GM18873 (cell line): ENCODE measurements around the gene PARD6A.

Experiments
- ATAC-seq: cut with Tn5 transposase; IDR thresholded peaks from one replicate; pipeline ENCODE4 v1.9.1; 2021; ENCODE audit warnings: mild to moderate bottlenecking, moderate library complexity, moderate number of reproducible peaks; ENCODE audit not compliant: unreplicated experiment, low FRiP score

The PARD6A gene

DNA sequence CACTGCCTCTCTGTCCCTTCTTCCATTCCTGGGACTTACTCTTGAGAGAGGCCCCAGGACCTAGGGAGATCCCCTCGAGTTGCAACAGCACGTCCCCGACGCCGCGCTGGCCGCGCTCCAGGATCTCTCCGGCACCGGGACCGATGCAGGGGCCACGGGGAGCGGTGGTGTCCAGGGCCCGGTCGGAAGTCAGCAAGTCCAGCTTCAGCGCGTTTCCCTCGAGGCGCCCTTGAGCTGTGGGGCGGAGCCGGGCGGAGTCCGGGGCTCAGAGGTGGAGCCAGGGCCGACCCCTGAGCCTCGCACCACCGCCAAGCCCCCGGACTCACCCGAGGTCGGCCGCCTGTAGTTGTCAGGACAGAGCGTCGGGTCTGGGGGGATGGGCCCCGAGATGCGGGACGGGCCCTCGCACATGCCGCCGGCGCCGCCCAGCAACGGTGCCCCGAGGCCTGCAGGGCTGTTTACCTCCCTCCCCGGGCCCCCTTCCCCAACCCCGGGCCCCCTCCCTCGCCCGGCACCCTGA, 5.3 kb downstream of the PARD6A start:
- ATAC-seq = no peak

DNA sequence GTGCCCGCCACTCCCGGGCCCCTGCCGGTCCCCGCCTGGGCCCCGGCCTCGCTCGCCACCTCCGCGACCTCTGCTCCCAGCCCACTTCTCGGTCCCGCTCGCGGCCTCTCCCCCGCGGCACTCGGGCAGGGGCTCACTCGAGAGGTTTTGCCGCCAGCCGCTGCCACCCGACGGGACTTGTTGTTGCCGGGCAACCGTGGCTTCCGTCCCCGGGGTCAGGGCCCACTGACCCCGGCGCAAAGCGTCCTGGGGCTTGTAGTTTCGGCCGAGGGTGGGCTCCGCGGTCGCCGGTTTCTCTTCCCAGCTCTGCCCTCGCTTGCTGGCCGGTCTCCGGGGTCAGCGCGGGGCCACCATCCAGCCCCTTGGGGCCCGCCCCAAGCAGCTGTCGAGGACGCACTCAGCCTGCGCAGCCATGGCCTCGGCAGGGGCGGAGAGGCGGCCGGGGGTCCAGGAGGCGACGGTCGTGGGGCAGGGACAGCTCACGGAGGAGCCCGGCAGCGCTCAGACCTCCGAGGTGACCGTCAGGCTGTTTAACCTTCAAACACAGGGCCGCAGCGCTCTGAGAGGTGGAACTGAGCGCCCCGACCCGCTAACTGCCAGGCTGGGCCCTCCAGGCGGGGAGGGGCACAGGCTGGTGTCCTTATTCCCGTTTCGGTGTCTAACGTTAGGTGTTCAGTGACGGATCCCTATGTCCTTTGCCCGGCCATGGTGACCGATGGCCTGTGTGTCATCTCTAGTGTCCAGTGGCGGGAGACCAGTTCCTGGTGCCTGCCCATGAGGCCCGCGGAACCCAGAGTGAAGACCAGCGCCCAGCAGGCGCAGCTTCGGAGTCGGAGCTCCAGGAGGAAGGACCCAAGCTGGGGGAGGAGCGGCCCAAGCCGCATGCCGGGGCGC, 6.0 kb downstream of the PARD6A start, which contains the start of the genes C16orf86 and ENKD1:
Gene C16orf86, plus strand, starts transcription at position 256 of the 894 bp plus-strand sequence. Its CDS starts 157 bp downstream, at position 413.
Gene ENKD1, minus strand, starts transcription at position 192 of the 894 bp plus-strand sequence. CDS start 308 bp downstream, outside the sequence.
- no peak for ATAC-seq

DNA sequence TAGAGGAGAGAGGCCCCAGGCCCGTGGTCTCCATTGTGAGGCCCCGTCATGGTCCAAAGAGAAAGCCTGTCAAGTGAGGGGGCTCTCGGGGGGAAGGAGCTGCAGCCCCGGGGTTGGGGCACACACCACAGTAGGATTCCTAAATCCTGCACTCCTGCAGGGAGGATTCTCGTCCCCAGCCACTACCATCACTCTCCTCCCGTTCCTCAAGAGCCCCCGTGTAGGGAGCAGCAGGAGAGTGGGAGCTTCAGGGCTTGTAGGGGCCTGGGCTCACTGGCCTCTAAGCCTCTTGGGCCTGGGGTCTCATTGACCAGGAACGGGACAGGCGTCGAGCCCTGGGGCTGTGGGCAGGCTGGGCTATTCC, 6.7 kb downstream of the PARD6A start:
- ATAC-seq = no peak

DNA sequence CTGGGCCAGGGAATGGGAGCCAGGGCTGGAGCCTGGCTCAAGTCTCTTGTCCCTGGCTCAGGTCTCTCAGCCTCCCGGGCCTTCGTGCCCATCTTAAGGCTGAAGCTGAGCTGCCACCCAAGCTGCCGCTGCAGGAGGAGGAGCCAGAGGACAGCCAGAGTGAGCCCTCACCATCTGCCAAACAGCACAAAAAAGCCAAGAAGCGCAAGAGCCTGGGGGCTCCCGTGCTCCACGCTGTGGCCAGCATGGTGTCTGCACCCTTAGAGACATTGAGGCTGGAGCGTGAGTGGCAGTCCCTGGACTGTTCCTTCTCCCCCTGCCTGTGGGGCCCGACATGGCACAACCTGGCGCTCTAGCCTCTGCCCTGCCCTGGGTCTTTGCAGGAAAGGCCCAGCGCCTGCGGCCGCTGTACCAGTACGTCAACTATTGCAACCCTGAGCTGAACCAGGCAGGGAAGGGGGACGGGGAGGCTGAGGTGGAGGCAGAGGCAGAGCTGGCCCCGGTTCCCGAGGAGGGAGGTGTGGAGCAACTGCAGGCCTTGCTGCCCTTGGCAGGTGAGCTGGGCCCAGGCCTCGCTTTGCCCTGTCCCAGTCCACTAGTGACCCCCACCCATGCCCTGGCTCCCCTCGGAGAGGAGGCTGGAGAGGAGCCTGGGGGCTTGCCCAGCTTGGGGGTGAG, 7.2 kb downstream of the PARD6A start:
- peak; percentile 68 for ATAC-seq

DNA sequence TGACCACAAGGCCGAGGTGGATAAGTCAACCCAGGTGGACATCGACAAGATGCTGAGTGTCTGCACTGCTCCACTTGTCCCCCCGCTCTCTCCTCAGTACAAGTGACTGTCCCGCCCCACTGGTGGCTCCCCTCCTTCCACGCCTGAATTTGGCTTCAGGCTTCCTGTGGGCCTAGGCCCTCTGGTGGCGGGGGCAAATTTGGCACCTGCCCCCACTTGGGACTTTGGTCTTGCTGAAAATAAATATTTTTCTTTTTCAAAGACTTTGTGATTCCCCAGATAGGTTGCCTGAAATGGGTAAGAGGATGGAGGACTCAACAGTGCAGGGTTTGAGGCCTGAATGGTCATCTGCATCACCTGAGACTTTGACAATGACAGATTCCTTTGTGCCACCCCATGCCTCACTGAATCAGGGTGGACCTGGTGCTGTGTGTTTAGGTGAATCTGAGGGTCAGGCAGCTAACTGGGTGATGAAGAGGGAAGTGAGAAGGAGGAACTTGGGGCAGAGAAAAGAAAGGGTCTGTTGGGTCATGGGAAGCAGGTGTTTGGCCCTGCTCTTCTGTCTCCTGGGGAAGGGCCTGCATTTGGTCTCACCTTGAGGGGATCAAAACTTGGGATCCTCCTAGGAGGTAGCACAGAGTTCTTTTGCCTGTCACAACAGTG, 7.9 kb downstream of the PARD6A start:
- ATAC-seq = no peak

DNA sequence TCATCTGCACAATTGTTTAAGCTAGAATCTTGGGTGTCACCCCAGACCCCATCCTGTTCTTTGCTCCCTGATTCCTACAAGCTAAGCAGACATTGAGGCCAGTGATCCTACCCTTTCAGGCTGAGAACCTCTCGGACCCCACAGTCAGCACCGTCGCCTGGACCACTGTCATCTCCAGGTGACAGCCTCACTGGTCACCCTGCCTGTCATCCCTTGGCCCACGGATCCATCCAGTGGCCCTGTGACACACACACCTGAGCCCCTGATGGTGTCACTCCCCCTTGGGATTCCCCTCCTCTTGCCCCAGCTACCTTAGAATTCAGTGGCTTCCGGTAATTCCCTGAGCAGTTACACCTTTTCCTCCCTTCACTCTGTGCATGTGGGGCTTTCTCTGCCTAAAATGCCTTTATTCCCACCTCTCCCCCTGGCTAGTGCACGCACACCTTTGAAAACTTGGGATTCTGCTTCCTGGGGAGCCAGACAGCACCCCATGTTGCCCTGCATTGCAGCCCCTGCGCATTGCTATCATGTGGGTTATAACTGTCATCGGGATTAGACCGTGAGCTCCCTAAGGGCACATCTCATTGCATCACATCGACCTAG, 8.8 kb downstream of the PARD6A start:
- no peak for ATAC-seq

DNA sequence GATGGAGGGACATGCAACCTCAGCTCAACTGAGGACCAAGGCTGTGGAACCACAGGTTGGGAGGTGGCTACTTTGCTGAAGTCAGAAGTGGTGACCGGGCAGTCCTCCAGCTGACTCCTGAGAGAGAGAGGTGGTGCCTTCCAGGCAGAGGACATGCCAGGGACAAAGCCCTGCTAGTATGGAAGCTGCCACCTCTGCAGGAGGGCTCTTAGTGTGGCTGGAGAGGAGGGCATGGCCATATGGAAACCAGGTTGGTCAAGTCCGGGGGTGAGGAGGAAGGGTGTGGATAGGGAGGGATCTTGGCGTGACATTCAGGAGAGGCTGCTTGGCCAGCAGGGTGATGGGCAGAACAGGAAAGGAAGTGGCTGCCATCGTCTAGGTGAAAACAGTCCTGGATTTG, 11.5 kb downstream of the PARD6A start:
- ATAC-seq = no peak

DNA sequence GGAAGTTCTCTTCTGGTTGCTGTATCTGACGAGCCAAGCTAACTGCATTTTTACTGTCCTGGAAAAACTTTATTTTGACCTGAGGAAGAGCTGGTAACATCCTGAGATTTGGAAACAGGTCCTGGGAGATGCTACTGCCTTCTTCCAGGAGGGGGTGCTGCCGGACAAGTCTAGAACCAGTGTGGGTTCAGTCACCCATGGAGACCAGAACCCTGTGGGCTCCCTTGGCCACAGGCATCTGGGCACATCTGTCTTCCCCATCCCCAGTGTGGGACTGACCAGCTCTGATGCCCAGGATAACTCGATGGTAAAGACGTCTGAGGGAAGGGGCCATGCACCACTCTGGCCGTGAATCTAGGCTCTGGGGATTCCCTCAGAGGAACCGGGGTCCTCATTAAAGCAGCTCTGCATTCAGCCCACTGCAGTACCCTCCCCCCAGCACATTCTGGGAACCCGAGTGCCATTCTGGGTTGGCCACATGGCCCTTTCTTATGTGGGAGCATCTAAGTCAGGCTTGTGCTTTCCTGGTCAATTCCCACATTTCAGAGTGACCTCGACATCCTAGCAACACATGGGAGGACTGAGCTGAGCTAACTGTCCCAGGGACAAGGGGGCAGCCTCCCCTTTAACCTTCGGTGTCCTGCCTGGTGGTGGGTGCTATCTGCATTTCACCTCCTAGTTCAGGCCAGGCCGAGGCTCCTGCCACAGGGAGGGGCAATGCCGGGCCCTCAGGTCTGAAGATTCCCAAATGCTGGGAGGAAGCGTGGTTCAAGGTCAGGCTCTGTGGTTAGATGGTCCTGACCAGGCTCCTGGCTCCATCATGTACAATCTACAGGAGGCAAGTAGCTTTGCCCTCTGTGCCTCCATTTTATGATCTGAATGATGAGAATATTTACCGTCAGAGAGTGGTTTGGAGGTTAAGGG, 12.2 kb downstream of the PARD6A start:
- ATAC-seq = no peak

DNA sequence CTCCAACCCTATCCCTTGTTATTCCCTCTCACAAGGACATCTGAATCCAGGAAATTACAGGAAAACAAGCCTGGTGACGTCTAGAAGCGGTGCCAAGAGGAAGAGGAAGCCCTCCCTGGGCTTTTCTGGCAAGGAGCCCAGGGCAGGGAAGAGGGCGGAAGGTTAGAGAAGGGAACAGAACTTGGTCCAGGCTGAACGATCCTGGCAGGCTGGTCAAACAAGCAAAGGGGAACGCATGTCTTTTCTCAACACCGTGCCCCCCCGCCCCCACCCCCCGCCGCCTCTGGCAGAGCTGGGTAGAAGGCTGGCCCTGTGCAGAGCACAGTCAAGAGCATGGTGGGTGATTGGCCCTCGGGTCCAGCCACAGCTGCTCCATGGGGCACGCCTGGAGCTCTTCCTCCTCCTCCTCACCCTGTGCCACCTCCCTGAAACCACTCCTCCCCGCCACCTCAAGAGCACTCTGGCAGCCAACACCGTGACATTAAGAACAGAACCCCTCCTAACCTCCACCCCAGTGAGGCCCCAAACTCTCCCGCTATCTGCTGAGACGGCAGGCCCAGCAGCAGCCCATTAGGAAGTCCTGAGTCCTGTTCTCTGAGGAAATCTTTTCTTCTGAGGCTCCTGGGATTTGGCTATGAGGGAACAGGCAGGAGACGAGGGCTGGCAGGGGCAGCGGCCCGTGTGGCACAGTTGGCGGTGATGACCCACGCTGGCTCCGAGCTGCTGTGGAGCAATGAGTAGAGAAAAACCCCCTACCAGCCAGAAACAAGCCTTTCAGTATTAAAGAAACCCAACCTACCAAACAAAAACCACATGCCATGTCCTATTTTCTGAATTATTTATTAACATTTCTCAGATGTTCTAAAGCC, 13.2 kb downstream of the PARD6A start:
- no peak for ATAC-seq

DNA sequence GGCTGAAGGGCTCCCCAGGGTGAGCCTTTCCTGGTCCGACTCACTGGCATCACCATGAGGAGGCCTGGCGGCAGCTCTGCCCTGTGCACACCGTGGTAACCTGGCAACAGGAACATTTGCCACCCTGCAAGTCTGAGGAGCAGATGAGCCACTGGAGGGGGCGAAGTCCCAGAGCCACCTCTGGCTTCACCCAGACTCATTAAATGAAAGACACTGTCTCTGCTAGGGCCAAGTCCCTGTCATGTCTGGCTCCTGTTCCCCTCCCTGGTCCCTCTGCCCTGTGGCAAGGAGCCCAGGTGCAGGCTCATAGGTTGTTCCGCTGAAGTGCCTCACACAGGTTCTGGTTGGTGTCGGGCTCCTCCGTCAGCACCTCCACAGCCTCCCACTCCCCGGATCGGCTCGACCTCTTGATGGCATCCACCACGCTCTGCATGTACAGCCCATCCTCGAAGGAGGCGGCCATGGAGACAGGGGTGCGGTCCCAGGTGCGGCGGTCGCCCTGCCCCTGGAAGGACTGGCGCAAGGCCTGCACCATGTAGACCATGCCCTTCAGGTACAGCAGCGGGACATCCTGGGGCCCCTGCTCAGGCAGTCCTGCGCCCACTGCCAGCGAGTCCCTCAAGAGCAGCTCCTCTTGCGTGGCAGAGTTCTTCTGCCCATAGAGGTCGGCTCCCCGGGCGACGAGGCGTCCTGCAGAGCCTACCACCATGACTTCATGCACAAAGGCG, 14.3 kb downstream of the PARD6A start:
- no peak for ATAC-seq

DNA sequence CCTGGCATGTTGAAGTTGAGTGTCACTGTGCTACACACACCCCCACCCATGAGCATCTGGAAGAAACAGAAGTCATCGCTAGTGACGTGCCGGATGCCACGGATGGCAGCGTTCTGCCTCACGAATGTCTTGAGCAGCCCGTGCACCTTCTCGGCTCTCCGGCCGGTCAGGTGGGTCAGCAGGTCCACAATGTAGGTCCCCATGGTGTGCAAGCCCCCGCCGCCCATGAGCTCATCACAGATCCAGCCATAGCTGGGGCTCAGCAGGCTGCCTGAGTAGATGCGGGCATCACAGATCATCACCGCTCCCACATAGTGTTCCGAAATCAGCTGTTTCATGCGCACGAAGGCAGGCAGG, 14.8 kb downstream of the PARD6A start:
- no peak for ATAC-seq

DNA sequence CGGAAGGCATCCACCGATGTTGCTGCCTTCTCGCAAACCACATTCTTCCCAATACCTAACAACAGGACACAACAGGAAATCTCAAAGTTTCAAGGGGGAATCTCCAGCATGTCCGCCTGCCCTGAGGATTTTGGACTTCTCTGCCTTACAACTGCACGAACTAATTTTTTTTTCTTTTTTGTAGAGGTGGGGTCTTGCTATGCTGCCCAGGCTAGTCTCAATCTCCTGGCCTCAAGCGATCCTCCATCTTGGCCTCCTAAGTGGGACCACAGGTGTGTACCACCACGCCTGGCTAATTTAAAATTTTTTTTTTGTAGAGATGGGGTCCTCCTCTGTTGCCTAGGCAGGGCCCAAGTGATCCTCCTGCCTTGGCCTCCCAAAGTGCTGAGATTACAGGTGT, 15.2 kb downstream of the PARD6A start:
- ATAC-seq = no peak

DNA sequence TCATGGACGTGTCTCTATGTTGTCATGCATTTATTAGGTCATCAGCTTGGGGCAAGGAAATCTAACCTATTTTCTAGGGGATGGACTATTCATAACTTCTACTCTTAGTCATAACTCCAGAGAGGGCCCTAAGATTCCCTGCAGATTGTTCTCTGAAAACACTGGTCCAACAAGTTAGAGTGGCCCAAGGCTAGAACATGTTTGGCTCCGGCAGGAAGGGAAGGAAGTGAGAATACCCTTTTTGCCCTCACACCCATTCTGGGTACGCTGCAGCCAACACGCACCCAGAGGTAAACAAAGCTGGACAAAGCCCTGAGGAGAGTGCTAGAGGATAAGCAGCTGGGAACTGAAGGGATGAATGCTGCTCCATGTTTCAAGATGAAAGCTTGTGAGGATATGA, 15.8 kb downstream of the PARD6A start:
- no peak for ATAC-seq

DNA sequence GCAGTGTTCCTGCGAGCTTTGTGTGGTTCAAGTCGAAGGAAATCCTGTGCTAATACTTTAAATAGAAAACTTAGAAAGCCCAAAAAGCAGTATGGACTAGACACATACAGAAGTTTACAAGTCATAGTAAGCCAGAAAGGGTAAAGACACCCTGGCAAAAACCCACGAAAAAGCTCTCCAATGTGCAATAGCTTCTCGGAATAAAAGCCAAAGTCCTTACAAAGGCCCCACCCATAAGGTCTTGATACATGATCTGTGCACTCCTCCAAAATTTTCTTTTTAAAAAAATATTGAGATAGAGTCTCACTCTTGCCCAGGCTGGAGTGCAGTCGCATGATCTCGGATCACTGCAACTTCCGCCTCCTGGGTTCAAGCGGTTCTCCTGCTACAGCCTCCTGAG, 16.2 kb downstream of the PARD6A start:
- no peak for ATAC-seq

DNA sequence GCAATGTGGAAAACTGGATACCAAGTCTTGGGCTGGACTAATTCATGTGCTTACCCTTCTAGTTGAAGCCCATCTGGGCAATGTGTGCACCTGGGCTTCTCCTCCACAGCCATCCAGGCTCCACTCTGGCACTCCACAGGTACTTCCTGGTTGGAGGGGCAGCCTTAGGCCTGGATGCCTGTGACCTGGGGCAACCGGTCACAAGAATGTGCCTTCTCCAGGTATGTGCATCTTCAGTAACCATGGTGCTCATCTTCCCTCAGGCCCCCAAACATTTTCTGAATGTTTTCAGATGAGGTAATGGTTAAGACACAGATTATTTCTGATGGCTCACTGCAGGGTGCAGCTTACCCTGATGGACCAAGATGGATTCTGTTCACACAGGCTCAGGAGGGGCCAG, 17.0 kb downstream of the PARD6A start:
- ATAC-seq = no peak

DNA sequence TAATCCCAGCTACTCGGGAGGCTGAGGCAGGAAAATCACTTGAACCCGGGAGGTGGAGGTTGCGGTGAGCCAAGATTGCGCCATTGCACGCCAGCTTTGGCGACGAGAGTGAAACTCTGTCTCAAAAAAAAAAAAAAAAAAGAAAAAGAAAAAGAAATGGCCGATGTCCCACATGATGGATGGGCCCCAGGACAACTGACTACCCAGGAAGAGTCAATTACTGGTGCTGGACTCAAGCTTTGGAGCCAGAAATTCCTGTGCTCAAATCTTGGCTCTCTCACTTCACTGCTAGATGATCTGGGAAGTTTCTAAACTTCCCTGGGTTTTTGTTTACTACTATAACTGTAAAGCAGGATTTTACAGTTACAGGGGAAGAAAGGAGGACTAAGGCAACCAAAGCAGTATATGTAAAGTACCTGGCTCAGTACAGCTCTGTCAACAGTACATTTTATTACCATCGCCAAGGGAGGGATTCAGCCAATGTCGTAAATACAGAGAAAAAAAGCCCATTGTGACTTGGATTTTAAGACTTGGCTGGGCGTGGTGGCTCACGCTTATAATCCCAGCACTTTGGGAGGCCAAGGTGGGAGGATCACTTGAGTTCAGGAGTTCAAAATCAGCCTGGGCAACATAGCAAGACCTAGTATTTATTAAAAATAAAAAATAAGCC, 17.7 kb downstream of the PARD6A start:
- ATAC-seq = no peak
